BE2C (cell line): ENCODE results near the gene CBLN1.
"Not testable (repeated sequence)": the region's sequence is repeated elsewhere in the genome, so short reads cannot be mapped to it uniquely, and the experiment has no call there.

Experiments used
- DNase-seq: peaks from one replicate; pipeline ENCODE4 v3.0.0-alpha.2; 2020
- H3K27me3 ChIP-seq: fragments of 250-450 bp; sonication (Bioruptor Pico); 2 replicates; pipeline ENCODE4 v1.5.1; 2020; ENCODE audit warnings: mild to moderate bottlenecking
- H3K36me3 ChIP-seq: fragments of 250-450 bp; sonication (Bioruptor Pico); 2 replicates; pipeline ENCODE4 v1.5.1; 2020; ENCODE audit warnings: mild to moderate bottlenecking
- H3K4me1 ChIP-seq: fragments of 250-450 bp; sonication (Bioruptor Pico); 2 replicates; pipeline ENCODE4 v1.5.1; 2020
- H3K4me3 ChIP-seq: 2 replicates; pipeline ENCODE4 v1.5.1; 2011; ENCODE audit warnings: low read depth, low read length
- H3K9me3 ChIP-seq: fragments of 250-450 bp; sonication (Bioruptor Pico); 2 replicates; pipeline ENCODE4 v1.5.1; 2020
- CTCF ChIP-seq: IDR thresholded peaks from 2 replicates; pipeline ENCODE4 v1.5.1; 2012; ENCODE audit warnings: mild to moderate bottlenecking, low read depth, low read length

CBLN1 gene

GRCh38 chr16:49259330-49259729, 22.3 kb downstream of the CBLN1 start:
- DNase-seq: no peak
- TF ChIP-seq CTCF: no peak
- H3K27me3 ChIP-seq: no peaks in the 10 kb centered on the region
- no peak overlapping the region for H3K4me3 ChIP-seq
- H3K9me3 ChIP-seq: no peaks in the 10 kb centered on the region
- H3K4me1 ChIP-seq: no peaks in the 10 kb centered on the region
- no peaks in the 10 kb centered on the region for H3K36me3 ChIP-seq

DNA sequence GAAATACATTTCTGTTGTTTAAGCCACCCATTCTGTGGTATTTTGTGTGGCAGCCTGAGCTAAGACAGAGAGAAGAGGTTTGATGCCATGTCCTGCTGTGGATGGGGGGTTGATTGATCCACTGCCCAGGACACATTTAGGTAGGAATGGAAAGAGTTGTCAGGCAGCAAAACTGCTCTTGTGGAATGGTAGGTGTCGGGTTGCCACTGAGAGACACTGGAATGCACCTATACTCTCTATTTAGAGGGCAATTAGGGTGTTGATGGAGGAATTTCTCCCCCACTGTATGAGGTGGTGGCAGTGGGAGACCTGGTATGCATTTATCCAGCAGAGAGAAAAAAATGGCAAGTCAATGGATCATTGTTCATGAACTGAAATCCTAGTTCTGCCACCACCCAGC, 30.9 kb downstream of the CBLN1 start:
- TF ChIP-seq CTCF: no peak
- Histone ChIP-seq H3K4me1 (no peaks in the 10 kb centered on the region), H3K9me3 (no peaks in the 10 kb centered on the region), H3K36me3 (no peaks in the 10 kb centered on the region), H3K27me3 (no peaks in the 10 kb centered on the region), H3K4me3 (no peak overlapping the region)
- no peak for DNase-seq

GRCh38 chr16:49248227-49248626, 33.4 kb downstream of the CBLN1 start:
- TF ChIP-seq CTCF: no peak
- DNase-seq: no peak
- no peaks in the 10 kb centered on the region for H3K36me3 ChIP-seq
- no peaks in the 10 kb centered on the region for H3K4me1 ChIP-seq
- H3K9me3 ChIP-seq: no peaks in the 10 kb centered on the region
- no peak overlapping the region for H3K4me3 ChIP-seq
- H3K27me3 ChIP-seq: no peaks in the 10 kb centered on the region

DNA sequence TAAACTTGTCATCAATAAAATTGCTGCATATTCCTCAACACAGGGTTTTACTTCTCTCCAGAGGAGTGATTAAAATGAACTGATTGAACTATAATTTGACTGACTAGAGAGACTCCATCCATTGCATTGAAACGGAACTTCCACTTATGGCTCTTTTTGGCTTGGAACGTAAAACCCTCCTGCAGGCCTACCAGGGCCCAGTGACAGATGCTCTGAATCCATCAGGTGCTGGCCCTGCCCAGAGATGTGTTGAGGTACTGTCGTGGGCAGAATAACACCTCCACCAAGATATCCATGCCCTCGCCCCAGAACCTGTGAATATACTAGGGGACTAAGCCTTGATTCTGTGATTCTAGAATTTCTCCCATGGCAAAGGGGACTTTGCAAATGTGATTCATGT, 45.4 kb downstream of the CBLN1 start:
- Histone ChIP-seq H3K27me3 (no peaks in the 10 kb centered on the region), H3K9me3 (no peaks in the 10 kb centered on the region), H3K36me3 (no peaks in the 10 kb centered on the region), H3K4me3 (no peak overlapping the region), H3K4me1 (no peaks in the 10 kb centered on the region)
- DNase-seq: no peak
- TF ChIP-seq CTCF: no peak

DNA sequence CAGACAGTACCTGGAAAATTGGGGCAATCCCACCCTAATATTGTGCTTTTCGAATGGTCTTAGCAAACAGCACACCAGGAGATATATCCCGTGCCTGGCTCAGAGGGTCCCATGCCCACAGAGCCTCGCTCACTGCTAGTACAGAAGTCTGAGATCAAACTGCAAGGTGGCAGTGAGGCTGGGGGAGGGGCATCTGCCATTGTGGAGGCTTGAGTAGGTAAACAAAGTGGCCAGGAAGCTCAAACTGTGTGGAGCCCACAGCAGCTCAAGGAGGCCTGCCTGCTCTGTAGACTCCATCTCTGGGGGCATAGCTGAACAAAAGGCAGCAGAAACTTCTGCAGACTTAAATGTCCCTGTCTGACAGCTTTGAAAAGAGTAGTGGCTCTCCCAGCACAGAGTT, 53.3 kb downstream of the CBLN1 start:
- not testable (repeated sequence) for H3K4me3 ChIP-seq, H3K27me3 ChIP-seq, H3K36me3 ChIP-seq, H3K4me1 ChIP-seq, H3K9me3 ChIP-seq, DNase-seq
